Right lobe of liver (tissue), 6 donors: ENCODE results near the gene EXOC4. TPM values are rescaled to one million over a fixed set of nuclear protein-coding genes. Genes with fewer than 3 reads are reported as not detected.

Experiments
- ATAC-seq, 4 donors: fragments of 200-7000 bp; cut with Tn5 transposase; one replicate each; pipeline ENCODE4 v1.9.1; 2020; ENCODE audit warnings: mild to moderate bottlenecking in 4 of 4, moderate library complexity in 4 of 4
- DNase-seq, 3 donors: peaks; one replicate each; pipeline ENCODE4 v3.0.0-alpha.2; 2020
- H3K27ac ChIP-seq, 3 donors: fragments of 200-600 bp; one replicate each; pipeline ENCODE4 v1.8.0; 2022
- H3K27me3 ChIP-seq, 2 donors: fragments of 200-600 bp; one replicate each; pipeline ENCODE4 v1.8.0; 2022
- H3K36me3 ChIP-seq, 4 donors: fragments of 200-600 bp; sonication (generic) in 1 of 4; one replicate each; pipeline versions ENCODE4 v1.5.1 to v1.8.0; 2017 to 2022; ENCODE audit warnings: control low read depth in 1 of 4
- H3K4me1 ChIP-seq, 4 donors: fragments of 200-600 bp; sonication (generic) in 1 of 4; one replicate each; pipeline versions ENCODE4 v1.5.1 to v1.8.0; 2017 to 2022; ENCODE audit warnings: control low read depth in 1 of 4
- H3K4me3 ChIP-seq, 3 donors: fragments of 200-600 bp; one replicate each; pipeline ENCODE4 v1.8.0; 2022
- H3K9me3 ChIP-seq, 4 donors: fragments of 200-600 bp; sonication (generic) in 1 of 4; one replicate each; pipeline versions ENCODE4 v1.5.1 to v1.8.0; 2017 to 2022; ENCODE audit warnings: control low read depth in 1 of 4
- POLR2A ChIP-seq: fragments of 450-650 bp; IDR thresholded peaks from one replicate; pipeline ENCODE4 v1.6.1; 2017; ENCODE audit warnings: antibody characterized with exemption, mild to moderate bottlenecking
- WGBS: methylation state at CpG from one replicate; pipeline ENCODE4 v1.1.6; 2018; ENCODE audit warnings: low coverage, low lambda C conversion rate; ENCODE audit not compliant: insufficient coverage; ENCODE audit errors: missing lambda C conversion rate; 5-methylcytosine and 5-hydroxymethylcytosine counted together
- intact Hi-C, 2 donors: fragments of 100-400 bp; cut with DNase I; formaldehyde crosslinking; loops; one replicate each; pipeline versions ENCODE4 v1.11.2 to v1.14.1; 2022
- total RNA-seq, 6 experiments: library from RNA; depleted of rRNA in 2 of 6; stranded (reverse); fragments of >200 nt in 2 of 6; fragmentation: NEBNext Ultra II Directional in 3 of 6; extraction: Animal tissue kit (Norgen Biotek cat#: 25700) in 3 of 6; gene quantifications; one replicate each; pipeline versions ENCODE4 v1.1.0 to v1.2.4, GENCODE V29; 2016 to 2023
- TF ChIP-seq, protein P1 (sequence below), 4 donors: fragments of 200-600 bp in 3 of 4; fragments of 450-650 bp in 1 of 4; IDR thresholded peaks; one replicate each; pipeline versions ENCODE4 v1.5.1 to v1.8.0; 2016 to 2022; ENCODE audit warnings: antibody characterized with exemption in 4 of 4, mild to moderate bottlenecking in 2 of 4
- donor health status: DM: no; HTN: yes; CAD: no.
- donor health status: DM: no; HTN: no; CAD: no.
- donor health status: DM: no; HTN: no; CAD: no.
- donor health status: DM: no; HTN: yes; CAD: no.
- donor health status: DM: no; HTN: yes; CAD: no.

EXOC4 gene
- total RNA-seq, 6 experiments from 2014 or later, result 23.7 to 33.5 (median 30.0) TPM

DNA sequence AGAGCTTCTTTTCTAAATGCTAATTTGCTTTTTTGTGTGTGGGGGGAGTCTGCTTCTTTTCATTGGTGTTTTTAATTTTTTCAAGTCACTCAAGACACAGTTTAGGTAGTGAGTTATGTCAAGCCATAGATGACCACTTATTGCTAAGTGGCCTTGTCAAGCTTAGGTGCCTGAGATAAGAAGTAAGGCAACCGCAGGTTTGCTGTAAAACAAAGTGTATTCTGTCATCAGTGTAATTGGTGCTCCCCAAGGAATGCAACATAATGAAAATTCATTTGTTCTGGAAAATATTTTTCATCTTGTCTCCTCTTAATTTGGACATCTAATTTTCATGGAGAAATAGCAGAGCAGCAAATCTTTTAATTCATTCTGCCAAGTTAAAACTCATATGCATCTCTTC is 249.6 kb downstream of the EXOC4 start:
- Histone ChIP-seq H3K4me1 (no peaks in the 10 kb centered on the region), H3K9me3 (no peaks in the 10 kb centered on the region), H3K36me3 (no peaks in the 10 kb centered on the region), H3K4me3 (no peak overlapping the region), H3K27ac (no peak overlapping the region), H3K27me3 (no peaks in the 10 kb centered on the region)
- intact Hi-C loops, result no loop called here
- DNase-seq, result no peak
- TF ChIP-seq POLR2A, result no peak
- TF ChIP-seq, protein P1, sequence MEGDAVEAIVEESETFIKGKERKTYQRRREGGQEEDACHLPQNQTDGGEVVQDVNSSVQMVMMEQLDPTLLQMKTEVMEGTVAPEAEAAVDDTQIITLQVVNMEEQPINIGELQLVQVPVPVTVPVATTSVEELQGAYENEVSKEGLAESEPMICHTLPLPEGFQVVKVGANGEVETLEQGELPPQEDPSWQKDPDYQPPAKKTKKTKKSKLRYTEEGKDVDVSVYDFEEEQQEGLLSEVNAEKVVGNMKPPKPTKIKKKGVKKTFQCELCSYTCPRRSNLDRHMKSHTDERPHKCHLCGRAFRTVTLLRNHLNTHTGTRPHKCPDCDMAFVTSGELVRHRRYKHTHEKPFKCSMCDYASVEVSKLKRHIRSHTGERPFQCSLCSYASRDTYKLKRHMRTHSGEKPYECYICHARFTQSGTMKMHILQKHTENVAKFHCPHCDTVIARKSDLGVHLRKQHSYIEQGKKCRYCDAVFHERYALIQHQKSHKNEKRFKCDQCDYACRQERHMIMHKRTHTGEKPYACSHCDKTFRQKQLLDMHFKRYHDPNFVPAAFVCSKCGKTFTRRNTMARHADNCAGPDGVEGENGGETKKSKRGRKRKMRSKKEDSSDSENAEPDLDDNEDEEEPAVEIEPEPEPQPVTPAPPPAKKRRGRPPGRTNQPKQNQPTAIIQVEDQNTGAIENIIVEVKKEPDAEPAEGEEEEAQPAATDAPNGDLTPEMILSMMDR (IDR thresholded peaks at IDR 0.05), result no peak
- WGBS, result 85% methylated on average over 1 of the region's 1 CpG
- ATAC-seq, result no peak

DNA sequence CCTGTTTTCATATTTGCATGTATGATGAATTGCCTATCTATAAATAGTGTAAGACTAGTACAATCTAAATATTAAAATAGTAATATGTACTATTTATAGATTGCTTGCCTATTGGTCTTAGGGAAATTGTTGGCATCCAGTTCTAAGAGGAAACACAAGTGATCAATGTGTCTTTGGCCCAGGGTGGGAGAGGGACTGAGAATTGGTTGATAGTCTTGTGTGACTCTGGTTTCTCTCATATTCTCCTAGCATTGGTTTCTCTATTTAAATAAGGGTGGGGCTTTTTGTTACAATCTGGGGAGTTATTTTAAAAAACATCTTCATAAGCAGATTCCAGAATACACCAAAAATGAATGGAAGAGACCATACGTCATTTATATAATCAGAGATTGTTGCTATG is 250.1 kb downstream of the EXOC4 start:
- Histone ChIP-seq H3K4me1 (no peaks in the 10 kb centered on the region), H3K27ac (no peak overlapping the region), H3K27me3 (no peaks in the 10 kb centered on the region), H3K9me3 (no peaks in the 10 kb centered on the region), H3K4me3 (no peak overlapping the region), H3K36me3 (no peaks in the 10 kb centered on the region)
- WGBS, result 92% methylated on average over 1 of the region's 1 CpG
- intact Hi-C loops, result no loop called here
- ATAC-seq (no peak), DNase-seq (no peak)
- no peak for TF ChIP-seq POLR2A
- TF ChIP-seq, protein P1 (IDR thresholded peaks at IDR 0.05), result no peak

DNA sequence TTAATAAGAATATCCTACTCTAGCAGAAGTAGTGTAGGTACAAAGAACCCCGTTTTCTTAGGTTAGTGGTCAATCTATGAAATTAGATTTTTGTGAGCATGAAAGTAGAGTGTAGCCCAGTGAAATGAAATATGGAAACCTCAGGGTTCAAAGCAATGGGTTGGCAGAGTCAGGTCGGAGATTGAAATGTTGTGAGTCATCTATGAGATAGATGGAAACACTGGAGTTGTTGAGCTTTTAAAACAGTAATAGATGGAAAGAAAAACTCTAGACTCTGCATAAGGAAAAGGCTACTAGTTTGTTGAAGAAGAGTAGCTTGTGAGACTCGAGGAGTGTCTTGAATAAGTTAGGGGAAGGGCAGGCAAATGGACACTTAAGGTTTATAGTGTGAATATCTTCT is 251.9 kb downstream of the EXOC4 start:
- Histone ChIP-seq H3K27me3 (no peaks in the 10 kb centered on the region), H3K4me1 (no peaks in the 10 kb centered on the region), H3K36me3 (no peaks in the 10 kb centered on the region), H3K27ac (no peak overlapping the region), H3K4me3 (no peak overlapping the region), H3K9me3 (no peaks in the 10 kb centered on the region)
- DNase-seq (no peak), ATAC-seq (no peak)
- TF ChIP-seq, protein P1 (IDR thresholded peaks at IDR 0.05), result no peak
- no peak for TF ChIP-seq POLR2A
- intact Hi-C loops, result no loop called here
- WGBS, result 90% methylated on average over 3 of the region's 3 CpGs

GRCh38 chr7:133509822-133510221 is 256.9 kb downstream of the EXOC4 start:
- Histone ChIP-seq H3K9me3 (no peaks in the 10 kb centered on the region), H3K27ac (no peak overlapping the region), H3K27me3 (no peaks in the 10 kb centered on the region), H3K36me3 (no peaks in the 10 kb centered on the region), H3K4me1 (no peaks in the 10 kb centered on the region), H3K4me3 (no peak overlapping the region)
- 90% methylated on average over 5 of the region's 5 CpGs for WGBS
- no peak for ATAC-seq
- TF ChIP-seq, protein P1 (IDR thresholded peaks at IDR 0.05), result no peak
- TF ChIP-seq POLR2A, result no peak
- intact Hi-C loops, result no loop called here
- DNase-seq, result no peak
